B cell (primary cell): ENCODE data around the gene GRAP. TPM values are rescaled to one million over a fixed set of nuclear protein-coding genes. Genes with fewer than 3 reads are reported as not detected.
A peak's percentile ranks its signal among the peaks of the same experiment; 100 is the strongest.
"Not testable (repeated sequence)": the region's sequence is repeated elsewhere in the genome, so short reads cannot be mapped to it uniquely, and the experiment has no call there.

Experiments used
- ATAC-seq: fragments of 200-7000 bp; cut with Tn5 transposase; one replicate; pipeline ENCODE4 v1.10.0; 2021; ENCODE audit warnings: low read depth, mild to moderate bottlenecking, moderate number of reproducible peaks, moderate library complexity
- CTCF ChIA-PET: fragments of 350-600 bp; sonication (Branson Sonifier 250); formaldehyde crosslinking; loops from one replicate; lab custom pipeline; 2021; ENCODE audit warnings: antibody characterized with exemption, inconsistent platforms; lab: Charles Lee
- POLR2A ChIA-PET: fragments of 350-600 bp; sonication (Branson Sonifier 250); formaldehyde crosslinking; loops from one replicate; lab custom pipeline; 2021; ENCODE audit warnings: antibody characterized with exemption; lab: Charles Lee
- DNase-seq: peaks from one replicate; pipeline ENCODE4 v3.0.0; 2013
- H2AFZ ChIP-seq: 2 replicates; pipeline ENCODE4 v1.6.1; 2012; ENCODE audit warnings: mild to moderate bottlenecking, low read depth, low read length; ENCODE audit not compliant: insufficient read depth, poor library complexity, severe bottlenecking
- H3K27ac ChIP-seq, 2 donors: 1 replicate in 1 of 2; 2 replicates in 1 of 2; pipeline ENCODE4 v1.5.1; 2012 to 2013; ENCODE audit warnings: low read length in 2 of 2, mild to moderate bottlenecking in 2 of 2, moderate library complexity in 1 of 2
- H3K27me3 ChIP-seq, 4 experiments: fragments of 200-600 bp in 1 of 4; sonication (generic) in 1 of 4; replicated peaks in 1 of 4; 1 replicate in 2 of 4; 2 replicates in 2 of 4; pipeline versions ENCODE4 v1.6.1 to v1.7.0; 2013 to 2016; ENCODE audit warnings: low read length in 3 of 4, mild to moderate bottlenecking in 2 of 4, mixed read lengths in 1 of 4, moderate library complexity in 1 of 4; ENCODE audit not compliant: insufficient read depth in 4 of 4, control insufficient read depth in 3 of 4; ENCODE audit errors: control extremely low read depth in 1 of 4
- H3K36me3 ChIP-seq, 2 experiments: replicated peaks in 1 of 2; 1 replicate in 1 of 2; 2 replicates in 1 of 2; pipeline versions ENCODE4 v1.6.1 to v1.7.1; 2013; ENCODE audit warnings: low read length in 1 of 2; ENCODE audit not compliant: insufficient read depth in 2 of 2, control insufficient read depth in 1 of 2; ENCODE audit errors: control extremely low read depth in 1 of 2, extremely low read depth in 1 of 2
- H3K4me1 ChIP-seq, 2 donors: fragments of 200-600 bp in 1 of 2; sonication (generic) in 1 of 2; 1 replicate in 1 of 2; 2 replicates in 1 of 2; pipeline versions ENCODE4 v1.5.1 to v1.6.1; 2013 to 2017; ENCODE audit warnings: low read length in 2 of 2; ENCODE audit not compliant: control insufficient read depth in 2 of 2, insufficient read depth in 2 of 2
- H3K4me2 ChIP-seq: replicated peaks from 2 replicates; pipeline ENCODE3; 2012; ENCODE audit warnings: mild to moderate bottlenecking, low read depth, low read length; ENCODE audit not compliant: poor library complexity, severe bottlenecking
- H3K4me3 ChIP-seq, 5 experiments: fragments of 200-600 bp in 1 of 5; sonication (generic) in 1 of 5; 1 replicate in 3 of 5; 2 replicates in 2 of 5; pipeline versions ENCODE4 v1.5.1 to v1.7.0; 2011 to 2016; ENCODE audit warnings: low read length in 4 of 5, mild to moderate bottlenecking in 4 of 5, low read depth in 2 of 5, control low read depth in 1 of 5, moderate library complexity in 1 of 5; ENCODE audit not compliant: insufficient read depth in 1 of 5; ENCODE audit errors: control extremely low read depth in 1 of 5, extremely low read depth in 1 of 5
- H3K79me2 ChIP-seq: fragments of 200-600 bp; sonication (generic); one replicate; pipeline ENCODE4 v1.6.0; 2016; ENCODE audit warnings: low read length; ENCODE audit not compliant: control insufficient read depth, insufficient read depth
- H3K9ac ChIP-seq: fragments of 200-600 bp; sonication (generic); 2 replicates; pipeline ENCODE4 v1.6.1; 2017; ENCODE audit warnings: mild to moderate bottlenecking, low read length, moderate library complexity
- H3K9me3 ChIP-seq, 3 donors: one replicate each; pipeline versions ENCODE4 v1.6.1 to v1.7.1; 2013; ENCODE audit warnings: low read length in 2 of 3; ENCODE audit not compliant: control insufficient read depth in 2 of 3, insufficient read depth in 1 of 3; ENCODE audit errors: control extremely low read depth in 1 of 3
- H4K20me1 ChIP-seq: 2 replicates; pipeline ENCODE4 v1.6.0; 2012; ENCODE audit warnings: mild to moderate bottlenecking, low read length; ENCODE audit not compliant: insufficient read depth, control insufficient read depth, poor library complexity, severe bottlenecking
- H3K27ac Mint-ChIP-seq: one replicate; pipeline ENCODE4 v1.8.0; 2021; ENCODE audit warnings: mixed read lengths
- H3K27me3 Mint-ChIP-seq: one replicate; pipeline ENCODE4 v1.8.0; 2021; ENCODE audit warnings: mixed read lengths
- H3K4me1 Mint-ChIP-seq: one replicate; pipeline ENCODE4 v1.8.0; 2021; ENCODE audit warnings: mixed read lengths
- H3K4me3 Mint-ChIP-seq: one replicate; pipeline ENCODE4 v1.8.0; 2021; ENCODE audit warnings: mixed read lengths
- H3K9me3 Mint-ChIP-seq: one replicate; pipeline ENCODE4 v1.8.0; 2022; ENCODE audit warnings: mixed read lengths; ENCODE audit not compliant: insufficient read depth
- WGBS: methylation state at CpG from one replicate; pipeline ENCODE4 v1.1.5; 2013; ENCODE audit warnings: missing lambda C conversion rate; ENCODE audit not compliant: insufficient coverage; 5-methylcytosine and 5-hydroxymethylcytosine counted together
- intact Hi-C: fragments of 100-400 bp; cut with micrococcal nuclease; formaldehyde crosslinking; loops from one replicate; pipeline ENCODE4 v1.10.0; 2022
- polyA plus RNA-seq: library from polyadenylated mRNA; depleted of rRNA; stranded (reverse); fragments of >200 nt; gene quantifications from 2 replicates; pipeline ENCODE4 v1.2.3, GENCODE V29; 2012
- total RNA-seq, 2 donors: library from RNA; stranded (reverse); fragments of 120-200 nt in 1 of 2; gene quantifications; 1 replicate in 1 of 2; 2 replicates in 1 of 2; pipeline versions ENCODE4 v1.2.3 to v1.2.4, GENCODE V29; 2013 to 2022

Gene GRAP
- total and polyA plus RNA-seq, 2 donors (not counting 1 experiment from before 2014, with no cell fraction given): 59.8 to 93.2 TPM

GRCh38 chr17:19043032-19043431 lies 3.7 kb downstream of the GRAP start:
- H3K27me3 ChIP-seq, H3K9me3 Mint-ChIP-seq, POLR2A ChIA-PET, H3K4me3 Mint-ChIP-seq, CTCF ChIA-PET, H3K4me3 ChIP-seq, H3K27ac Mint-ChIP-seq, H3K4me1 Mint-ChIP-seq, H3K4me1 ChIP-seq, H3K9me3 ChIP-seq, H3K36me3 ChIP-seq, intact Hi-C loops, H2AFZ ChIP-seq, H3K9ac ChIP-seq, H3K79me2 ChIP-seq, DNase-seq, H3K4me2 ChIP-seq, H4K20me1 ChIP-seq, H3K27me3 Mint-ChIP-seq: not testable (repeated sequence)
- no CpG with 5 or more reads among the region's 8 CpGs for WGBS
- peak overlapping the region; percentile 29 to 52 for H3K27ac ChIP-seq
- peak; percentile 34 for ATAC-seq

GRCh38 chr17:19042369-19042768 lies 4.4 kb downstream of the GRAP start:
- H3K4me2 ChIP-seq, intact Hi-C loops, H4K20me1 ChIP-seq, H3K4me1 ChIP-seq, POLR2A ChIA-PET, H3K4me3 Mint-ChIP-seq, H3K9me3 Mint-ChIP-seq, H3K4me3 ChIP-seq, H3K27me3 Mint-ChIP-seq, DNase-seq, H3K9me3 ChIP-seq, H3K79me2 ChIP-seq, CTCF ChIA-PET, H2AFZ ChIP-seq, H3K9ac ChIP-seq, H3K27ac Mint-ChIP-seq, H3K27me3 ChIP-seq, H3K36me3 ChIP-seq, H3K4me1 Mint-ChIP-seq, H3K27ac ChIP-seq: not testable (repeated sequence)
- no CpG with 5 or more reads among the region's 14 CpGs for WGBS
- ATAC-seq: peak; percentile 50

- H3K27ac ChIP-seq: peak overlapping the region; percentile 44 to 51
- H3K4me3 Mint-ChIP-seq, POLR2A ChIA-PET, intact Hi-C loops, H3K9me3 ChIP-seq, DNase-seq, H3K27me3 Mint-ChIP-seq, H3K79me2 ChIP-seq, H3K9me3 Mint-ChIP-seq, H3K27ac Mint-ChIP-seq, H3K4me2 ChIP-seq, H3K9ac ChIP-seq, H3K4me3 ChIP-seq, H2AFZ ChIP-seq, CTCF ChIA-PET, H3K36me3 ChIP-seq, H4K20me1 ChIP-seq, ATAC-seq, H3K4me1 Mint-ChIP-seq, H3K27me3 ChIP-seq, H3K4me1 ChIP-seq: not testable (repeated sequence)
- no CpG with 5 or more reads among the region's 10 CpGs for WGBS
Measured at GRCh38 chr17:19041871-19042270, 4.9 kb downstream of the GRAP start.

- WGBS: no CpG with 5 or more reads among the region's 9 CpGs
- H3K27ac ChIP-seq, intact Hi-C loops, H3K4me2 ChIP-seq, H3K79me2 ChIP-seq, H2AFZ ChIP-seq, DNase-seq, H3K27me3 Mint-ChIP-seq, H3K9me3 Mint-ChIP-seq, H3K4me3 Mint-ChIP-seq, POLR2A ChIA-PET, H3K27me3 ChIP-seq, H3K4me3 ChIP-seq, H4K20me1 ChIP-seq, CTCF ChIA-PET, H3K9ac ChIP-seq, H3K4me1 ChIP-seq, H3K4me1 Mint-ChIP-seq, H3K27ac Mint-ChIP-seq, H3K9me3 ChIP-seq, H3K36me3 ChIP-seq: not testable (repeated sequence)
- peak; percentile 4 for ATAC-seq
Measured at GRCh38 chr17:19040350-19040749, 6.4 kb downstream of the GRAP start.
